Neutrophil (primary cell): ENCODE data around the gene MLNR.

ENCODE experiments used
- H3K27ac ChIP-seq: fragments of 200-600 bp; sonication (generic); 2 replicates; pipeline ENCODE4 v1.5.1; 2016; ENCODE audit warnings: mild to moderate bottlenecking, moderate library complexity
- H3K27me3 ChIP-seq: fragments of 200-600 bp; sonication (generic); 2 replicates; pipeline ENCODE4 v1.6.0; 2016; ENCODE audit warnings: mild to moderate bottlenecking
- H3K36me3 ChIP-seq: fragments of 200-600 bp; sonication (generic); 2 replicates; pipeline ENCODE4 v1.5.1; 2017
- H3K4me1 ChIP-seq, 2 experiments: fragments of 200-600 bp in 1 of 2; sonication (generic) in 1 of 2; 1 replicate in 1 of 2; 2 replicates in 1 of 2; pipeline versions ENCODE4 v1.5.1 to v1.6.1; 2013 to 2016; ENCODE audit warnings: low read depth in 1 of 2, low read length in 1 of 2, mild to moderate bottlenecking in 1 of 2, moderate library complexity in 1 of 2; ENCODE audit not compliant: control insufficient read depth in 1 of 2, insufficient read depth in 1 of 2
- H3K4me3 ChIP-seq, 2 experiments: fragments of 200-600 bp in 1 of 2; sonication (generic) in 1 of 2; 1 replicate in 1 of 2; 2 replicates in 1 of 2; pipeline ENCODE4 v1.5.1; 2013 to 2016; ENCODE audit warnings: low read depth in 1 of 2, low read length in 1 of 2, mild to moderate bottlenecking in 1 of 2, moderate library complexity in 1 of 2
- H3K9me3 ChIP-seq: fragments of 200-600 bp; sonication (generic); 2 replicates; pipeline ENCODE4 v1.5.1; 2016
- CTCF ChIP-seq: fragments of 200-600 bp; sonication (generic); IDR thresholded peaks from 2 replicates; pipeline ENCODE4 v1.5.1; 2016; ENCODE audit warnings: antibody characterized with exemption

MLNR gene

DNA sequence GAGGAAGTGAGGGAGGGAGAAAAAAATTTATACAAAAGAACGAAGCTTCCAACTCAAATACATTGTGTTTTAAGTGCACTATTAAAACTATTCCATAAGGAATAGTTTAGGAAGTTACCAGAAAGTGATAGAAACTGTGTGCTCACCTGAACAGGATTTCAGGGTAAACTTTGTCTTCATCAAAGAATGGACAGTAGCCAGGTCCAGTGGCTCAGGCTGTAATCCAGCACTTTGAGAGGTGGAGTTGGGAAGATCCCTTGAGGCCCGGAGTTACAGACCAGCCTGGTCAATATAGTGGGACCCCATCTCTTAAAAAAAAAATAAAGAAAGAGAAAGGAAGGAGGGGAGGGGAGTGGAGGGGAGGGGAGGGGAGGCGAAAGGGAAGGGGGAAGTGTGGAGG lies 14.6 kb downstream of the MLNR start:
- H3K4me3 ChIP-seq: no peak overlapping the region

DNA sequence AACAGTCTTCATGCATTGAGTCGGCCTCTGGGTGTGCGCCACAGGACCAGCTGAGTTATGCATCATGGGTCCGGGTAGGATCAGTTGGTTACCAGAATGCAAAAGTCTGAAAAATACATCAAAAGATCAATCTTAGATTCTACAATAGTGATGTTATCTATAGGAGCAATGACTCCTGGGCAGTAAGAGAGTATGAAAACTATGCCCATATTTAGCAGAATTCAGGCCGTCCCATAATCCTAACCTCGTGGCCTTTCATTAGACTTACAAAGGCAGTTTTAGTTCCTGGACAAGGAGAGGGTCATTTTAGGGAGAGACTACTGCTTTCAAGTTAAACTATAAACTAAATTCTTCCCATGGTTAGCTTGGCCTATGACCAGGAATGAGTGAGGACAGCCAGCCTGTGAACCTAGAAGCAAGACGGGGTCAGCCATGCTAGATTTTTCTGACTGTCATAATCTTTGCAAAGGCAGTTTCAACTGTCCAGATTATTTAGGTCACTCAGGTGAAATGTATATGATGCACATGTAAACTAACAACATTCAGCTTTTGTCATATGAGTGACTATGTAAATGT lies 15.8 kb downstream of the MLNR start:
- peaks cover 4 to 9% of the 10 kb centered on the region in 2 experiments for H3K4me1 ChIP-seq
- H3K27ac ChIP-seq: no peak overlapping the region
- TF ChIP-seq CTCF: no peak
- no peaks in the 10 kb centered on the region for H3K27me3 ChIP-seq
- H3K36me3 ChIP-seq: no peaks in the 10 kb centered on the region
- no peaks in the 10 kb centered on the region for H3K9me3 ChIP-seq
- no peak overlapping the region for H3K4me3 ChIP-seq

More for the DNA sequence above, 14.6 kb downstream of the MLNR start:
- Histone ChIP-seq H3K27me3 (no peaks in the 10 kb centered on the region), H3K4me1 (peaks cover 4 to 9% of the 10 kb centered on the region in 2 experiments), H3K27ac (no peak overlapping the region), H3K36me3 (no peaks in the 10 kb centered on the region), H3K9me3 (no peaks in the 10 kb centered on the region)
- TF ChIP-seq CTCF: no peak

- H3K36me3 ChIP-seq: no peaks in the 10 kb centered on the region
- H3K27ac ChIP-seq: no peak overlapping the region
- no peak for TF ChIP-seq CTCF
These were observed 18.5 kb downstream of the MLNR start for GRCh38 chr13:49238621-49239020.

GRCh38 chr13:49240017-49240416 lies 19.9 kb downstream of the MLNR start:
- Histone ChIP-seq H3K36me3 (no peaks in the 10 kb centered on the region), H3K9me3 (no peaks in the 10 kb centered on the region), H3K27me3 (no peaks in the 10 kb centered on the region), H3K4me1 (peaks cover 8% of the 10 kb centered on the region in 2 experiments), H3K4me3 (no peak overlapping the region), H3K27ac (no peak overlapping the region)
- peak; percentile 57 for TF ChIP-seq CTCF

More at GRCh38 chr13:49238621-49239020, 18.5 kb downstream of the MLNR start:
- Histone ChIP-seq H3K9me3 (no peaks in the 10 kb centered on the region), H3K27me3 (no peaks in the 10 kb centered on the region), H3K4me3 (no peak overlapping the region), H3K4me1 (peaks cover 4 to 9% of the 10 kb centered on the region in 2 experiments)

GRCh38 chr13:49241296-49241695 lies 21.2 kb downstream of the MLNR start:
- H3K4me3 ChIP-seq: no peak overlapping the region
- TF ChIP-seq CTCF: no peak
- H3K9me3 ChIP-seq: no peaks in the 10 kb centered on the region
- no peaks in the 10 kb centered on the region for H3K36me3 ChIP-seq
- no peak overlapping the region for H3K27ac ChIP-seq
- H3K27me3 ChIP-seq: no peaks in the 10 kb centered on the region
- H3K4me1 ChIP-seq: peaks cover under 1 to 4% of the 10 kb centered on the region in 2 experiments
